Measurements from ENCODE around the gene CCR6.
"Not testable (repeated sequence)": the region's sequence is repeated elsewhere in the genome, so short reads cannot be mapped to it uniquely, and the experiment has no call there.

DNA sequence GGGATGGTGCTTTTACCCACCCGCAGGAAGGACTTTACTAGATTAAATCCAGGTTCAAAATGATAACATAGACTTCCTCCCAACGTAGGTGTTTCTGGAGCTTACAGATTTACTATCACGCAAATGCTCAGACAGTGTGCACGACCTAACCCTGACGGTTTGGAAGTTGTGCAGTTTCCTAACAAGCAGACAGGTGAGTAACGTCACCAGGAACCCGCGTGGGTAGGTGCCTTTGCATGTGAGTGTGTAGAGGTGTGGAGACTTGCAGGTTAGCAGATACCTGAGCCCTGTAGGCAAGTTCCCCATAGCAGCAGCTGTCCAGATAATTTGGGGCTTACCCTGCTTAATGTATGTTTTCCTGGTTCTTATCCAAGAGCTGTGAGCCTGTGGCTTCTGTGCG lies 64.4 kb downstream of the CCR6 start:
- TF ChIP-seq, protein P1, sequence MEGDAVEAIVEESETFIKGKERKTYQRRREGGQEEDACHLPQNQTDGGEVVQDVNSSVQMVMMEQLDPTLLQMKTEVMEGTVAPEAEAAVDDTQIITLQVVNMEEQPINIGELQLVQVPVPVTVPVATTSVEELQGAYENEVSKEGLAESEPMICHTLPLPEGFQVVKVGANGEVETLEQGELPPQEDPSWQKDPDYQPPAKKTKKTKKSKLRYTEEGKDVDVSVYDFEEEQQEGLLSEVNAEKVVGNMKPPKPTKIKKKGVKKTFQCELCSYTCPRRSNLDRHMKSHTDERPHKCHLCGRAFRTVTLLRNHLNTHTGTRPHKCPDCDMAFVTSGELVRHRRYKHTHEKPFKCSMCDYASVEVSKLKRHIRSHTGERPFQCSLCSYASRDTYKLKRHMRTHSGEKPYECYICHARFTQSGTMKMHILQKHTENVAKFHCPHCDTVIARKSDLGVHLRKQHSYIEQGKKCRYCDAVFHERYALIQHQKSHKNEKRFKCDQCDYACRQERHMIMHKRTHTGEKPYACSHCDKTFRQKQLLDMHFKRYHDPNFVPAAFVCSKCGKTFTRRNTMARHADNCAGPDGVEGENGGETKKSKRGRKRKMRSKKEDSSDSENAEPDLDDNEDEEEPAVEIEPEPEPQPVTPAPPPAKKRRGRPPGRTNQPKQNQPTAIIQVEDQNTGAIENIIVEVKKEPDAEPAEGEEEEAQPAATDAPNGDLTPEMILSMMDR (conservative IDR thresholded peaks at IDR 0.05; ENCODE audit: low read length): not testable (repeated sequence)
- not testable (repeated sequence) for TF ChIP-seq EZH2phosphoT487 (IDR thresholded peaks at IDR 0.05; ENCODE audit: borderline replicate concordance, low read depth, low read length)

Measured in OCI-LY7 (cell line).